GM12874 (cell line): ENCODE measurements around the gene COL4A4.

ENCODE experiments used
- TF ChIP-seq, protein P1 (sequence below): IDR thresholded peaks from 2 replicates; pipeline ENCODE4 v1.5.1; 2011; ENCODE audit warnings: low read depth, mild to moderate bottlenecking, control low read depth, low read length, moderate library complexity; ENCODE audit not compliant: insufficient read depth

Gene COL4A4

DNA sequence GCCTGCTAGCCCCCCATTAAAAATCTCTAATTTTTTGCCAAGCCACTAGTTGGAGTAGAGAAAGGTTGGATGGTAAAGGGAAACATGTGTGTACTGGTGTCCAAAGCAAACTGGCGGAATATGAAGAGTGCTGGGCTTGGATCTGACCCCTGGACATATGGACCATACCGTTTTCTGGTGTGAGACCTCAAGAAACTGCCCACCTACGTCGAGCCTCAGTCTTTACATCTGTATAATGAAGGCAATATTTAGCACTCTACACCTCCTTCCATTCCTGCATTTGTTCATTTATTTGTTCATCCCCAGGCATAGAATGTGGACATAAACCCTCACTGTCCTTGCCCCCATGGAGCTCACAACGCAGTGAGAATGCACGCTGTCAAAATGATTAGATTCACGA, 185.7 kb downstream of the COL4A4 start:
- TF ChIP-seq, protein P1, sequence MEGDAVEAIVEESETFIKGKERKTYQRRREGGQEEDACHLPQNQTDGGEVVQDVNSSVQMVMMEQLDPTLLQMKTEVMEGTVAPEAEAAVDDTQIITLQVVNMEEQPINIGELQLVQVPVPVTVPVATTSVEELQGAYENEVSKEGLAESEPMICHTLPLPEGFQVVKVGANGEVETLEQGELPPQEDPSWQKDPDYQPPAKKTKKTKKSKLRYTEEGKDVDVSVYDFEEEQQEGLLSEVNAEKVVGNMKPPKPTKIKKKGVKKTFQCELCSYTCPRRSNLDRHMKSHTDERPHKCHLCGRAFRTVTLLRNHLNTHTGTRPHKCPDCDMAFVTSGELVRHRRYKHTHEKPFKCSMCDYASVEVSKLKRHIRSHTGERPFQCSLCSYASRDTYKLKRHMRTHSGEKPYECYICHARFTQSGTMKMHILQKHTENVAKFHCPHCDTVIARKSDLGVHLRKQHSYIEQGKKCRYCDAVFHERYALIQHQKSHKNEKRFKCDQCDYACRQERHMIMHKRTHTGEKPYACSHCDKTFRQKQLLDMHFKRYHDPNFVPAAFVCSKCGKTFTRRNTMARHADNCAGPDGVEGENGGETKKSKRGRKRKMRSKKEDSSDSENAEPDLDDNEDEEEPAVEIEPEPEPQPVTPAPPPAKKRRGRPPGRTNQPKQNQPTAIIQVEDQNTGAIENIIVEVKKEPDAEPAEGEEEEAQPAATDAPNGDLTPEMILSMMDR = no peak

DNA sequence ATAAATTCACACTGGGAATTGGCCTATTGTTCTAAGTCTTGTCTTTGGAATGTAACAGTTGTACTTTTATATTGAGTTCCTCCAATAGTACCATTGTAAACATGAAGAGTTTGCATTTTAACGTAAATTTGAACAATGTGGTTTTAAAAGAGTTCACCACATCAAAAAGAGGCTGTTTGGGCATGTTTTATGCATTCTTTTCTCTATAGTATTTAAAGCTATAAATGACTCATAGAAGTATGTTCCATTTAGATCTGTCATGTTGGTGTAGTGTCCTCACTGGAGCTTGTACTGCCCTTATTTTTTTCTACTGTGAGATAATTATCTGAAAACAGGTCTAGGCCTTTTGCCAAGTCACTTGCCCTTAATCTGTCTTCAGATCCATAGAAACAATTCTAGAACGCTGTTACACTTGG, 186.2 kb downstream of the COL4A4 start:
- TF ChIP-seq, protein P1 = no peak

DNA sequence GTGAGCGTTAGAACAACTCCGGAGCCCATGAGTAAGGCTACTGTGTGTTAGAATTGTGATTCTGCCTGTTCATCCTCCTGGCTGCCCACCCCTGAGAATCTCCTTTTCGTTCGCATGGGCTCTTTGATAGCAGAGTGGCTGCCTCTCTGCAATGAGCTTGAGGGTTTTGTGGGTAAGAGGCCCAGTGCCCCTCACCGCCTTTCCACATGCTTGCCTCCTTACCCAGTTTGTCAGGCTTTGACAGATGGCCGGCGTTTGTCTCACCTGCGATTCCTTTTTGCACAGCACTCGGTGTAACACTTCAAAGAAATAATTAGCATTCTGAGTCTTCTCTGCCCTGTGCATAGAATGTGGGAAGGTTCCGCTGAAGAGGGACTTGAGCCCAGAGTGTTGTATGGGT, 190.2 kb downstream of the COL4A4 start:
- TF ChIP-seq, protein P1 = no peak

DNA sequence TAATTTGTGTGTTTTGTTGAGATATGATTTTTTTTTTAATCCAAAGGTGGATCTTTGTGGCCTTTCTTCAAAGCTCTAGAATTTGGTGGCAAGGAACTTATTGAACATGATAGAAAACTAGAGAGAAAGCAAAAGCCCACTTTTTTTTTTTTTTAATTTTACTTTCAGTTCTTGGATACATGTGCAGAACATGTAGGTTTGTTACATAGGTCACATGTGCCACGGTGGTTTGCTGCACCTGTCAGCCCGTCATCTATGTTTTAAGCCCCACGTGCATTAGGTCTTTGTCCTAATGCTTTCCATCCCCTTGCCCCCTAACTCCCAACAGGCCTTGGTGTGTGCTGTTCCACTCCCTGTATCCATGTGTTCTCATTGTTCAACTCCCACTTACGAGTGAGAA, 192.2 kb downstream of the COL4A4 start:
- TF ChIP-seq, protein P1 = no peak

DNA sequence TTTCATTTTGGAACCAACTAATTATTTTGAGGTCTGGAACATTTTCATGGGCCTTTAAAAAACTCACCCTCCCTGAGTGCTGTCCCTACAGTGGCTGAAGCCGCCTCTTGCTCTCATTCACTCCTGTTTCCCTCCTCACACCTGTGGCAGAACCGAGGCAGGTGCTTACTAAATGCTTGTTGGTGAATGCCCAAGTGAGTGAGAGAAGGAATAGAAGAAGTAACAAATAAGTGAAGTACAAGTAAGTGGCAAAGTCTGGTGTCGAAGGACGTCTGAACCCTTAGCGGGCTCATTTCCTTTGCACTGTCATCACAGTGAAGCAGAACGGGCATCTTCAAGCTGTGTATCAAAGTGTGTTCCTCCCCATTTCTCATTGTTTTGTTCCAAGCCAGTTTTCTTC, 192.9 kb downstream of the COL4A4 start:
- TF ChIP-seq, protein P1 = no peak

DNA sequence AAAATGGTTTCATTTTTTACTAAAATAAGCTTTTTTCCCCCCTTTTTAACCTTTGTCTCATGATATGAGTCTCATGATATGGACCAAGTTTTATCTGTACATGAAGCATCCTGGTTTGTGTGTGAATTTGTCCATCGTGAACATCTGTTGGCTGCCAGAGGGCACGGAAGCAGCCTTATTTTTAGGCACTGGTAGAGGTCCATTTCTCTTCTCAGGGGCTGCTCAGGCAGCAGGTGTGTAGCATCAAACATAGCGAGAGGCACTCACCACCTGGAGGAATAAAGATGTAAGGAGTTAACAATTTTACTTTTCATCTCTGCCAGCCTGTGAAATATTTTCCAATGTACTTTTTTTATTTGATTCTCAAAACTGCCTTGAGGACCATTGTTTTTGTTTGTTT, 193.6 kb downstream of the COL4A4 start:
- TF ChIP-seq, protein P1 = no peak

DNA sequence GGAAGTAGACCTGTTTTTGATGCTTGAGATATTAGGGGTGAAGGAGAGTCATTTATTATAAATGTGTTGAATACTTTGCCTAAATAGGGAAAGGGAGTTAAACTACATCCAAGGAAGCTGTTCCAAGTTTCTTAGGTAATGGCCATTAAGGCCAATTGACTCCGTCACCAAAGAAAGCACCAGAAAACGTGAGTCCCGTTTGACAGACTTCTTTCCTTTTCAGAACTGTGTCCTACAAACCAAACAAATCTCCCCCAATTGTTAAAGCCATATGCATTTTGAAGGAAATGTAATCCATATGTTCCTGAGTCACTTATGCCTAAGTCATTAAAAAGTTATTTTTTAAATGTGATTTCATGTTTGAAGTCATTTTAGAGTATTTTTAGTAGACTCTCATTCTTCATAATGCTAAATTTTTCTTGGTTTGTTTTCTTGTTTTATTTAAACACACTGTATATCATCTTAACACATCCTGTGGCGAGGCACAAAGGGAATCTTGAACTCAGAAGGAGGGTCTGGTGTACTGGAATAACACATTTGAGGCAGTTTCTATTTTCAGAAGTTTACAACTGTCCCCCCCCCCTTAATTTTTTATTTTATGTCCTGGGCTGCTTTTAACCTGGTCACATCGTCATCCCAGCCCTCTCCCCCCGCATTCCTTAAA, 194.5 kb downstream of the COL4A4 start:
- TF ChIP-seq, protein P1 = no peak
